ENCODE results near the gene CMTM3. TPM values are rescaled to one million over a fixed set of nuclear protein-coding genes. Genes with fewer than 3 reads are reported as not detected.
A peak's percentile ranks its signal among the peaks of the same experiment; 100 is the strongest.

CMTM3 gene
- total RNA-seq, 1 experiment from 2014 or later, result 12.8 TPM

- Histone ChIP-seq H3K9me2 (ENCODE audit: insufficient read depth) (no peaks in the 10 kb centered on the region), H3K9ac (ENCODE audit: low read length) (no peak overlapping the region), H4K20me1 (ENCODE audit: insufficient read depth) (no peaks in the 10 kb centered on the region), H3K79me2 (ENCODE audit: insufficient read depth, low read length) (no peaks in the 10 kb centered on the region), H3K4me2 (ENCODE audit: low read length) (peak overlapping the region; percentile 65), H3K27me3 (ENCODE audit: insufficient read depth, low read length) (no peaks in the 10 kb centered on the region), H3K4me3 (replicated peaks in 1 of 2; ENCODE audit: low read depth in 1 of 2, low read length in 2 of 2) (no peak overlapping the region), H3K27ac (ENCODE audit: low read depth, low read length) (peak overlapping the region; percentile 54; the same call in 1 of the 2 replicates), H2AFZ (ENCODE audit: low read depth, low read length, poor library complexity, severe bottlenecking) (no peak overlapping the region), H3K9me3 (ENCODE audit: control insufficient read depth in 1 of 2, insufficient read depth in 1 of 2, low read depth in 1 of 2, low read length in 2 of 2) (no peaks in the 10 kb centered on the region), H3K36me3 (ENCODE audit: control insufficient read depth in 1 of 2, insufficient read depth in 2 of 2, low read length in 2 of 2) (peaks cover 0 to 7% of the 10 kb centered on the region in 2 experiments; a peak in 1 of 4 replicates), H3K4me1 (ENCODE audit: control insufficient read depth in 1 of 2, insufficient read depth in 2 of 2, low read length in 2 of 2) (peaks cover 25 to 33% of the 10 kb centered on the region in 2 experiments)
- ChIA-PET RAD21 (ENCODE audit: low non-redundant PET in 1 of 2, low total read pairs in 2 of 2, uncharacterized antibody in 2 of 2, unreplicated experiment in 2 of 2) (no interaction called here), CTCF (interaction anchor here (1.4 to 4.3 kb wide), 2 partner anchors 11 to 211 kb away, joined by 5 to 41 read pairs; partner anchors contain the start of gene NAE1), POLR2A (no interaction called here)
- no peak for DNase-seq (ENCODE audit: low read depth, low spot score)
- no peak for TF ChIP-seq CEBPB (IDR thresholded peaks at IDR 0.05; ENCODE audit: low read depth)
- ATAC-seq, result no peak
- TSS peak; percentile 5 for BruUV-seq (replicated peaks)
- intact Hi-C loops (cut with micrococcal nuclease), result no loop called here
These were observed 15.3 kb downstream of the CMTM3 start for GRCh38 chr16:66619534-66620428.

- ChIA-PET CTCF (interaction anchor here (1.4 to 4.3 kb wide), 2 partner anchors 12 to 210 kb away, joined by 5 to 41 read pairs; partner anchors contain the start of gene NAE1), POLR2A (no interaction called here), RAD21 (ENCODE audit: low non-redundant PET in 1 of 2, low total read pairs in 2 of 2, uncharacterized antibody in 2 of 2, unreplicated experiment in 2 of 2) (no interaction called here)
- no peak overlapping the region for H3K4me2 ChIP-seq (ENCODE audit: low read length)
- H3K27ac ChIP-seq (ENCODE audit: low read depth, low read length), result no peak overlapping the region
- DNase-seq (ENCODE audit: low read depth, low spot score) (no peak), ATAC-seq (no peak)
- no peaks in the 10 kb centered on the region for H3K9me3 ChIP-seq (ENCODE audit: control insufficient read depth in 1 of 2, insufficient read depth in 1 of 2, low read depth in 1 of 2, low read length in 2 of 2)
- no peaks in the 10 kb centered on the region for H3K79me2 ChIP-seq (ENCODE audit: insufficient read depth, low read length)
- intact Hi-C loops (cut with micrococcal nuclease), result no loop called here
- no peak for TF ChIP-seq REST (IDR thresholded peaks at IDR 0.05; ENCODE audit: low read depth)
- no peak for TF ChIP-seq ELF1 (IDR thresholded peaks at IDR 0.05; ENCODE audit: borderline replicate concordance, low read depth)
- TF ChIP-seq CBX3 (IDR thresholded peaks at IDR 0.05; ENCODE audit: low read depth), result no peak
- TF ChIP-seq ZFX (IDR thresholded peaks at IDR 0.05), result no peak
- peaks cover 25 to 33% of the 10 kb centered on the region in 2 experiments for H3K4me1 ChIP-seq (ENCODE audit: control insufficient read depth in 1 of 2, insufficient read depth in 2 of 2, low read length in 2 of 2)
- peaks cover 0 to 4% of the 10 kb centered on the region in 2 experiments; a peak in 1 of 4 replicates for H3K36me3 ChIP-seq (ENCODE audit: control insufficient read depth in 1 of 2, insufficient read depth in 2 of 2, low read length in 2 of 2)
- BruUV-seq (replicated peaks), result no TSS peak
- H4K20me1 ChIP-seq (ENCODE audit: insufficient read depth), result no peaks in the 10 kb centered on the region
- no peaks in the 10 kb centered on the region for H3K27me3 ChIP-seq (ENCODE audit: insufficient read depth, low read length)
- H2AFZ ChIP-seq (ENCODE audit: low read depth, low read length, poor library complexity, severe bottlenecking), result no peak overlapping the region
- H3K4me3 ChIP-seq (replicated peaks in 1 of 2; ENCODE audit: low read depth in 1 of 2, low read length in 2 of 2), result no peak overlapping the region
- no peak overlapping the region for H3K9ac ChIP-seq (ENCODE audit: low read length)
- H3K9me2 ChIP-seq (ENCODE audit: insufficient read depth), result no peaks in the 10 kb centered on the region
These were observed 15.9 kb downstream of the CMTM3 start for GRCh38 chr16:66620429-66620795.

Measured in HCT116 (cell line).